Hindlimb muscle (tissue), 1 donor: ENCODE data around the gene EEF1AKMT4. TPM values are rescaled to one million over a fixed set of nuclear protein-coding genes. Genes with fewer than 3 reads are reported as not detected.
"Not testable (repeated sequence)": the region's sequence is repeated elsewhere in the genome, so short reads cannot be mapped to it uniquely, and the experiment has no call there.

ENCODE experiments used
- DNase-seq: peaks from one replicate; pipeline ENCODE4 v3.0.0-alpha.2; 2013
- polyA plus RNA-seq: library from polyadenylated mRNA; unstranded; fragments of 120-200 nt; gene quantifications from one replicate; pipeline ENCODE4 v1.2.1, GENCODE V29; 2013; ENCODE audit not compliant: insufficient read length

Gene EEF1AKMT4
- polyA plus RNA-seq, 1 donor, result 1.0 TPM

DNA sequence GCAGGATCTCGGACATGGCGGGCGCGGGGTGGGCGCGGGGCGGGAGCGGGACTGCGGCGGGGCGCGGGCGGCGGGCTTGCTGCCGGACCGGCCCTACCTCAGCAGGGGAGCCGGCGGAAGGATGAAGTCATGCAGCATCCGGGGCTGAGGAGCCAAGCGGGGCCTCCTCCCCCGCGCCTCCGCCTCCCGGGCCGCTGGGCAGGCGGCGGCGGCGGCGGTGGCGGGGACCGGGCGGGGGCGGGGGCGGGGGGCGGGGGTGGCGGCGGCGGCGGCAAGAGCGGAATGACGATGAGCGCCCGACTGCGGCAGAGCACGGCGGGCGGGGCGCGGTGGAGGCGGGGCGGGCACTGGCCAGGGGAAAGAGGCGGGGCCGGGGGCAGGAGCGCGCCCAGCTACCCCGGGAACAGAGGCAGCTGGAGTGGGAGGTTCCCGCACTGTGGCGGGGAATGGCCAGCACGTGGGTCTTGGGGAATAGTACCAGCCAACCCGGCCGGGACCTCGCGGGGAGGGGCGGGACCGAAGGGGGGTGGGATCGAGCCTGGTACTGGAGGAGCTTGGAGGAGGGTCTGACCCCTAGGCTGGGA is 11.9 kb downstream of the EEF1AKMT4 start, which contains the start of gene CAMK2N2:
Gene CAMK2N2 (minus strand): TSS at position 284 of the 584 bp plus-strand sequence. CDS start 268 bp downstream, at position 16.
- no peak for DNase-seq

DNA sequence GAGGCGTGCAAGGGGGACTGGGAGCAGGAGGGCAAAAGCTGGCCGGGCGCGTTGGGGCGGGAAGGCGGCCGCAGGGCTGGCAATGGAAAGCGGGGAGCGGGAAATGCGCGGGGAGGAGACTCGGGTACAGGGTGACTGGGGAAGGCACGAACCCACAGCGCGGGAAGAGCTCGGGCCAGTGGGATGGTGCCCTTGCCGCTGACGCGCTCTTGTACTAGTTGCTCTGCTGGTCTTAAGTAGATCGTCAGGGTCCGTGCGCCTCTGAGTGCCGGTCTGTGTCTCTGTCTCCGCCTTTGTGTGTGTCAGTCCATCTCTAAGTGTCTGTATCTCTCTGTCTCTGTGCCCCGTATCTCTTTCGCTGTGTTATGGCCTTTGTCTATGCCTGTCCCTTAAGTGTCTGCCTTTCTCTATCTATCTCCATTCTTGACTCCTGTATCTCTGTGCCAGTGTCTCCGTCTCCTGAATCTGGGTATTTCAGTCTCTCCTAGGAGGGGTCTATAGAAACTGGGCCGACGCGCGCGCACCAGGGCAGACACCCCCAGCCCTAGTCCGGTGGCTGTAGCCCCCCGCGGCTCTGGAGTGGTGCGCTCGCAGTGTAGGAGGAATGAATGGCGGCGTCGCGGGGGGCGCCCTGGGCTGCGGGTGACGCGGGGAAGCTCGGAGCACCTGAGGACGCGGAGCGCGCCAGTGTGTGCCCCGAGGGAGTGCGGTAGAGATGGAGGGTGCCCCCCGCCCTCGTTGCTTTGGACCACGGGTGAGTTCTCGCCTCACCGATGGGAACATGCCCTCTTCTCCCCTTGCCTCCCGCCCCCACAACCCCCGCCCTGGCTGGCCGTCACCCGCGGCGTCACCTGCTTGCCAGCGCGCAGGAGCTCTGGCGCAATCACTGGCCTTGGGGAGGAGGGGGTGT is 12.6 kb downstream of the EEF1AKMT4 start:
- no peak for DNase-seq

DNA sequence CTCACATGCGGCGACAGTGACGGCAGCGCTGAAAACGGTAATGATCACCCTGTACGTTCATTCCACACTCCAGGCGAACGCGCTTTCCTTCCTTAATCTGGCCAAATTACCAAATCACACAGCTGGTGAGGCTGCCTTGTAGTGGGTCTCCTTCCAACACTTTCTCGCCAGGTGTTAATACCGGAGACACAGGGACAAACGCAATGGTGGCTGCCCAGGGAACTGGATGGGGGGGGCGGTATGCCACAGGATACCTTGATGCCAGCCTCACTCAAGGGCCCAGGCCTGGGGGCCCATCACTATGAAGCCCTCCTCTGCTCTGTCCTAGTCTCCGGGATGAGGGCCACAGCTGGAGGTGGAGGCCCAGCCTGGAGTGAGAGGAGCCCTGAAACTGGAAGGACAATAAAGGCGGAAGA is 13.3 kb downstream of the EEF1AKMT4 start:
- DNase-seq, result no peak

DNA sequence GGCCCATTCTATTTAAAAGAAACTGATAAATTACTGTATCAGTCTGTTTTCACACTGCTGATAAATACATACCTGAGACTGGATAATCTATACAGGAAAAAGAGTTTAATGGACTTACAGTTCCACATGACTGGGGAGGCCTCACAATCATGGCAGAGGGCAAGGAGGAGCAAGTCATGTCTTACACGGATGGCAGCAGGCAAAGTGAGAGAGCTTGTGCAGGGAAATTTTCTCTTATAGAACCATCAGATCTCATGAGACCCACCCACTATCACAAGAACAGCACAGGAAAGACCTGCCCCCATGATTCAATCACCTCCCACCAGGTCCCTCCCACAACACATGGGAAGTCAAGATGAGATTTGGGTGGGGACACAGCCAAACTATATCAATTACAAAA is 17.8 kb downstream of the EEF1AKMT4 start:
- DNase-seq, result not testable (repeated sequence)

DNA sequence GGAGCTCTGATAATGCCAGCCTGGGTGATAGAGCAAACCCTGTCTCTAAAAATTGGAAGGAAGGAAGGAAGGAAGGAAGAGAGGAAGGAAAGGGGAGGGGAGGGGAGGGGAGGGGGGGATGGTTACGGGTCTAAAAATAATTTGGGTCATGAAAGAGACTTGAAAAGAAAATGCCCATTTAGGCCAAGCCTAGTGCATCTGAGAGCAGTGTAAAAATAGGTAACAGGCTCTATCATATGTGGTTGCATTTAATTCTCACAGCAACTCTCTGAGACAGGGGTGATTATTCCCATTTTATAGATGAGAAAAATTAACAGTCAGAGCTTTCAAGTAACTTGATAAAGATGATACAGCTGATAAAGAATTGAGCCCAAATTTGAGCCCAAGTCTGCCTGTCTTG is 22.8 kb downstream of the EEF1AKMT4 start:
- DNase-seq, result no peak

DNA sequence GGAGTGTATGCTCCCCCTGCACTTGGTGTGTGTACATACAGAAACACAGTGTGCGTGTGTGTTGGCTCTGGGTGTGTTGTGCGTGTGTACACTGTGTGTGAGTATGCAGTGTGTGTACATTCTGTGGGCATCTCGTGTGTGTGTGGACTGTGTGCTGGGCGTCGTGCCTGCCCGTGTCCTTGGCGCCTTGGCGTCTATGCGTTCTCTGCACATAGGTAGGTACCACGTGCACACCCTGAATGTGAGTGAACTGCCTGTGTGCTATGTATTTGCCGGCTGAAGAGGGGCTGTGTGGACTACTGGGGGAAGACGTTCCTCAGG is 25.9 kb downstream of the EEF1AKMT4 start:
- DNase-seq, result no peak

DNA sequence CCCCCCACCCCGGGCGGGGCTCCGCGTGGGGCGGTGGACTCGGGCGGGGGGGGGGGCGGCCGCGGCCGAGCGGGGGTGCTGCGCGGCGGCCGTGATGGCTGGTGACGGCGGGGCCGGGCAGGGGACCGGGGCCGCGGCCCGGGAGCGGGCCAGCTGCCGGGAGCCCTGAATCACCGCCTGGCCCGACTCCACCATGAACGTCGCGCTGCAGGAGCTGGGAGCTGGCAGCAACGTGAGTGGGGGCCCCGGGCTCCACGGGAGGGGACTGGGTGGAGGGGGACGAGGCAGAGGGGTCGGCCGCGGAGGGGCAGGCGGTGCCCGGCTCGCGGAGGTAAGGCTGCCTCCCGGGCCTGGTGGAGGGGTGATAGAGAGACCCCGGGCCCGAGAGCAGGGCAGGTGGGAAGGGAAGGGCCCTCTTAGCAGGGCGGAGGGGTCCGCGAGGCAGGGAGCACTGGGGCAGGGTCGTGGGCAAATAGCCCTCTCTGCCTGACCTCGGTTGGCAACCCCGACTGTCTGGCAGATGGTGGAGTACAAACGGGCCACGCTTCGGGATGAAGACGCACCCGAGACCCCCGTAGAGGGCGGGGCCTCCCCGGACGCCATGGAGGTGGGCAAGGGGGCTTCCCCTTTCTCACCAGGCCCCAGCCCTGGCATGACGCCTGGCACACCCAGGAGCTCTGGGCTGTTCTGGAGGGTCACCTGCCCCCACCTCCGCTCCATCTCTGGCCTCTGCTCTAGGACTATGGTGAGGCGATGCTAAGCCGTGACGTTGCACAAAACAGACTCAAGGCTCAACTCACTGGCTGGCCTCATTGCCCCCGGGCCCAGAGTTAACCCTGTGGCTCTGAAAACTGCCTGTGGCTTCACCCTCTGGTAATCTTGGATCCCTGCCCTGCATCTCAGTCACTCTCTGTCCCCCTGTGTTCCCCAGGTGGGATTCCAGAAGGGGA is 26.8 kb downstream of the EEF1AKMT4 start, which contains the start of gene ECE2:
Gene ECE2 (plus strand): TSS at position 62 of the 950 bp plus-strand sequence. CDS start 132 bp downstream, at position 194.
- no peak for DNase-seq

DNA sequence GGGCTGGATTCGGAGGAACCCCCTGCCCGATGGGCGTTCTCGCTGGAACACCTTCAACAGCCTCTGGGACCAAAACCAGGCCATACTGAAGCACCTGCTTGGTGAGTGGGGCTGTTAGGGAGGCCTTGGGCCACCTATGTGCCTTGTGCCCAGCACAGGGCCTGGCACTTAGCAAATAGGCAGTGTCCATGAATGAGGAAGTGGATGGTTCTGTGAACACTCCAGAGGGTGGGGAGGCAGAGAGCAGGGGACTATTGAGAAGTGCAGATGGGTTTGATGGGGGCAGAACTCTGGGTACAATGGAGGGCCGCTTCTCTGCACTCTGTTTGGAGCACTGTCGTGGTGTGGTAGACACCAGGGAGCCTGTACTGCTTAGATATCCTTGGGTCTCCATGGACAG is 27.9 kb downstream of the EEF1AKMT4 start:
- DNase-seq, result no peak

DNA sequence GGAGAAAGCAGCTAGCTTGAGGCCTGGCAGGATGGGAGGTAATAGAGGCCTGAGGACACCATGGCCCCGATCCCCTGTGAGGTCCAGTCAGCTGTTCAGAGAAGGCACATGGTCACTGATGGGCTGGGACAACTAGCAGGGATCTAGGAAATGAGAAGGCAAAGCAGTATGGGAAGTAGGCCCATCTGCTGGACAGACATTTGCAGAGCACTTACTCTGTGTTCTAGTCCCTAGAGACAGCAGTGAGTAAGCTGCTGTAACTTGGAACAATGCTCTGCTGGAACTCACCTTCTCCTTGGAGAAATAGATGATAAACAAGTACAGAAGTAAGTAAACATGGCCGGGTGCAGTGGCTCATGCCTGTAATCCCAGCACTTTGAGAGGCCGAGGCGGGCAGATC is 33.5 kb downstream of the EEF1AKMT4 start:
- no peak for DNase-seq

DNA sequence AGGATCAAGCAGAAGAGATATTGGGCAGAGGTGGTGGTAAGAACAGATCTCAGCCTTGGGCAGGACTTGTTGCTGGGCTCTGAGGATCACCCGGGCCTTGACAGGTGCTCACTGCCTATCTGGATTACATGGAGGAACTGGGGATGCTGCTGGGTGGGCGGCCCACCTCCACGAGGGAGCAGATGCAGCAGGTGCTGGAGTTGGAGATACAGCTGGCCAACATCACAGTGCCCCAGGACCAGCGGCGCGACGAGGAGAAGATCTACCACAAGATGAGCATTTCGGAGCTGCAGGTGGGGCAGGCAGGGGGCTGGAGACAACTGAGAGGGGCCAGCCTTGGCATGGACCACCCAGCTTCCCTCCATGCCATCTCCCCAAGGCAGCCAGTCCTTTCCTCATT is 34.2 kb downstream of the EEF1AKMT4 start:
- DNase-seq, result no peak

DNA sequence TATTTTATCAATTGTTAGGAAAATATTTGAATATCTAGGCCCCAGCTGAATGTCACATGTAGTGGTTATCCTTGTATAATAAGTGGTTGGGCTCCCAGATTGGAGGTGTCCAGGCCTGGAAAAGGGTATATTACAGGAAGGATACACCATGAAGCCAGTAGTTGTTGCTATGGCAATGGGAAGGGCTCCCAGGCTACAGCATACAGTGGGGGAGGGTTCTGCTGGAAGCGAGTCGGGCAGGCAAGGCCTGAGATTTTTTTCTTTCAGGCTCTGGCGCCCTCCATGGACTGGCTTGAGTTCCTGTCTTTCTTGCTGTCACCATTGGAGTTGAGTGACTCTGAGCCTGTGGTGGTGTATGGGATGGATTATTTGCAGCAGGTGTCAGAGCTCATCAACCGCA is 35.2 kb downstream of the EEF1AKMT4 start:
- peak; percentile 86 for DNase-seq

DNA sequence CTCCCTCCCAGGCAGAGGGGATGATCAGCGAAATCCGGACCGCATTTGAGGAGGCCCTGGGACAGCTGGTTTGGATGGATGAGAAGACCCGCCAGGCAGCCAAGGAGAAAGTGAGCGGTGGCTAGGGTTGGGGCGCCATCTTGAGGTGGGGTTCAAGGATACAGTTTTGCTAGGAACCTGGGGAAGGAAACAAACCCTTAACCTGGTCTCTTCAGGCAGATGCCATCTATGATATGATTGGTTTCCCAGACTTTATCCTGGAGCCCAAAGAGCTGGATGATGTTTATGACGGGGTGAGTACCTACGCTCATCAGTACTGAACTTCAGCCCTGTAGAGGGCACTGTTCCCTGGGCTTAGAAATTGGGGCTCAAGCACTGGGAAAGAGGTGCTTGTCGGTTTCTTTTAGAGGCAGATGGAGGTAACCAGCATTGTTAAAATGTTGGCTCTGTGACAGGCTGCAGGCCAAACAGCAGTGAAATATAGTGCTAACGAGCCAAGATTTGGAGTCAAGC is 40.0 kb downstream of the EEF1AKMT4 start:
- no peak for DNase-seq

DNA sequence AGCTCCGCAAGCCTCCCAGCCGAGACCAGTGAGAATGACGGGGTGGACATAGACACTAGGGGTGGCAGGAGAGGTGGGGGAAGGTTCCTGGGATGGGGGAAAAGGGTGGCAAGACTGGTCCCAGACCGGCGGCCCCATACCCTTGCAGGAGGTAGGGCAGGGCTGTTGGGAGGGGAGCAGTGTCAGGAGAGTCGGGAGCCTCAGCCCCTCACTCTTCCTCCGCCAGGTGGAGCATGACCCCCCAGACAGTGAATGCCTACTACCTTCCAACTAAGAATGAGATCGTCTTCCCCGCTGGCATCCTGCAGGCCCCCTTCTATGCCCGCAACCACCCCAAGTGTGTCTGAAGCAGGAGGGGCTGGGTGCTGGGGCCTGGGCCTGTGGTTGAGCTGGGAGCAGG is 40.9 kb downstream of the EEF1AKMT4 start:
- DNase-seq, result no peak

DNA sequence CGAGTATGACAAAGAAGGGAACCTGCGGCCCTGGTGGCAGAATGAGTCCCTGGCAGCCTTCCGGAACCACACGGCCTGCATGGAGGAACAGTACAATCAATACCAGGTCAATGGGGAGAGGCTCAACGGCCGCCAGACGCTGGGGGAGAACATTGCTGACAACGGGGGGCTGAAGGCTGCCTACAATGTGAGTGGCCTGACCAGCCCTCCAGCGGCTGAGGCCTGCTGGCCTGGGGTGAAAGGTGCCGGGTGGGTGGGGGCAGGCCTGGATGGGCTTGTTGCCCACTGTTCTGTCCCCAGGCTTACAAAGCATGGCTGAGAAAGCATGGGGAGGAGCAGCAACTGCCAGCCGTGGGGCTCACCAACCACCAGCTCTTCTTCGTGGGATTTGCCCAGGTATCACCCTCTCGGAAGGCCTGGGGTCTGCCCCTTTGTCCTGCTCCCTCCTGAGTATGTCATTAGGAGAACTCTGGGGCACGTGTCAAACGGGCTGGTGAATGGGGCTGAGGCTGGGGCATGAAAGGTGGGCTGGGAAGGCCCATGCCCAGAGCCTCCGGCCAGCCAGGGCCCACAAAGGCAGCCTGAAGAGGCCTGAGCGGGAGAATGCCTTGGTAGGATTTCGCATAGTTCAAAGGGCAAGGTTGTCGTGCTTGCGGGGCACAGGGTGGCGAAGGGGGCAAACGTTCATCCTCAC is 41.7 kb downstream of the EEF1AKMT4 start:
- no peak for DNase-seq

DNA sequence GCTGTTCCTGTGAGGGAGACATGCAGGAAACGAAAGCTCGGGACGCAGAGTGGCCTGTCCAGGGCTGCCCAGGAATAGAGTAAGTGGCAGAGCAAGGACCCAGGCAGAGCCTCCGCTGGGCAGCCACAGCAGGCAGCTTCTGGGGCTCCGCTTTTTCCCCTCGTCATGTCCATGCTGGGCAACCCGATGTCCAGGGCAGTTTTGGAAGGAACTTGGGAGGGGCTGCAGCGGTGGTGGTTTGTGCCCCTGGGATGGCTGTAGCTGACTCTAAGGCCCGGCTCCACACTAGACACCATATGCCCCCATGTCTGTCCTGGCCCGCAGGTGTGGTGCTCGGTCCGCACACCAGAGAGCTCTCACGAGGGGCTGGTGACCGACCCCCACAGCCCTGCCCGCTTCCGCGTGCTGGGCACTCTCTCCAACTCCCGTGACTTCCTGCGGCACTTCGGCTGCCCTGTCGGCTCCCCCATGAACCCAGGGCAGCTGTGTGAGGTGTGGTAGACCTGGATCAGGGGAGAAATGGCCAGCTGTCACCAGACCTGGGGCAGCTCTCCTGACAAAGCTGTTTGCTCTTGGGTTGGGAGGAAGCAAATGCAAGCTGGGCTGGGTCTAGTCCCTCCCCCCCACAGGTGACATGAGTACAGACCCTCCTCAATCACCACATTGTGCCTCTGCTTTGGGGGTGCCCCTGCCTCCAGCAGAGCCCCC is 42.4 kb downstream of the EEF1AKMT4 start:
- DNase-seq, result no peak

DNA sequence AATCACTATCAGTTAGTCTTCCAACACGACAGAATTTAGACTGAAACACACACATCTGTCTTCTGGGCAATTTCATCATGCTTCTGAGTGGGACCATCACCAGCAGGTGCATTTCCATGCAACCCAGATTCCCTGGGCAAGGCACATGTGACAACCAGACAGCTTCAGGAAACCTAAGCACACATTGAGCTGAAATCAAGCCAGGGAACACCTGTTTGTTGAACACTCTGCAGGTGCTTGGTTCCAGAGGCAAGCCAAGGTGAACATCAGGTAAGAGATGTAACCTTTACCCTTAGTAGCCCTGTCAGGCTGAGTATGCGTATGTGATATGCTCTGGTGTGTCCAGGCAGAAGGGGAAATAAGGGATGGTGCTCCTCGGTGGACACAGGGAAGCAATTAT is 46.3 kb downstream of the EEF1AKMT4 start:
- no peak for DNase-seq

DNA sequence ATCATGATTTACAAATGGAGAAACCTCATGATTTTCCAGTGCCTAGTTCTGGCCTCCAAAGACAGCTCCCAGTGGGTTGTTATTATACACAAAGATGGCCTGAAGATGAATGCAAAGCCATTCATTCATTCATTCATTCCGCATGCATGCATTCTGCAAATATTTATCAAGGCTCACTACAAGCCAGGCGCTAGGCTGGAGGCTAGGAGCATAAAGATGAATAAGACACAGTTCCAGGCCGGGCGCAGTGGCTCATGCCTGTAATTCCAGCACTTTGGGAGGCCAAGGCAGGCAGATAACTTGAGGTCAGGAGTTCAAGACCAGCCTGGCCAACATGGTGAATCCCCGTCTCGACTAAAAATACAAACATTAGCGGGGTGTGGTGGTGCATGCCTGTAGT is 47.1 kb downstream of the EEF1AKMT4 start:
- DNase-seq, result no peak

DNA sequence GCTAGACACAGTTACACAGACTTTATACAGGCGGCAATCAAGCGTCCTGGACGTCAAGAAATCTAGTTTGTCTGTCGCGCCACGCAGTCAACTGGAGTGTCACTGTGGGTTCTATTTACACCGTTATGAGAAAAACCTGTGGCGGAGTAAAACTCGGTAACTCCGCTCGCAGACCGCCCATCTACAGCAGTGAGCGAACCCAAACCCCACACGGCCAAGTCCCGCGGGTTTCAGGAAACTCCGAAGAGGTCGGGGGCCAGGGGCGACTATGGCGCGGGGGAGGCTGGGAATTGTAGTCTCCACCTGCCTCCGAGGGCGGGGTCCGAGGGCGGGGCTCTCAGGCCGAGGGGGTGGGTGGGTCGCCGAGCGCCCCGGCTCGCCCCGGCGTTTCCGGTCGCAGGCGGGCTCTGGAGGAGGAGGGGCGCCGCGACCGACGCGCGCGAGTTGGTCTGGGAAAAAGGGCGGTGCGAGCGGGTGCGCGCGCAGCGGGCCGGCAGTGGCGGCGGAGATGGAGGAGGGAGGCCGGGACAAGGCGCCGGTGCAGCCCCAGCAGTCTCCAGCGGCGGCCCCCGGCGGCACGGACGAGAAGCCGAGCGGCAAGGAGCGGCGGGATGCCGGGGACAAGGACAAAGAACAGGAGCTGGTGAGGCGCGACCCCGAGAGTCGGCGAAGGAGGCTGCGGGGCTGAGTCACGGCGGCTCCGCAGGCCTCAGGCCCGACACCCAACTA is 49.5 kb downstream of the EEF1AKMT4 start, which contains the start of gene PSMD2:
Gene PSMD2 (plus strand): TSS at position 483 of the 729 bp plus-strand sequence. CDS start 26 bp downstream, at position 509.
- DNase-seq, result peak; percentile 97

DNA sequence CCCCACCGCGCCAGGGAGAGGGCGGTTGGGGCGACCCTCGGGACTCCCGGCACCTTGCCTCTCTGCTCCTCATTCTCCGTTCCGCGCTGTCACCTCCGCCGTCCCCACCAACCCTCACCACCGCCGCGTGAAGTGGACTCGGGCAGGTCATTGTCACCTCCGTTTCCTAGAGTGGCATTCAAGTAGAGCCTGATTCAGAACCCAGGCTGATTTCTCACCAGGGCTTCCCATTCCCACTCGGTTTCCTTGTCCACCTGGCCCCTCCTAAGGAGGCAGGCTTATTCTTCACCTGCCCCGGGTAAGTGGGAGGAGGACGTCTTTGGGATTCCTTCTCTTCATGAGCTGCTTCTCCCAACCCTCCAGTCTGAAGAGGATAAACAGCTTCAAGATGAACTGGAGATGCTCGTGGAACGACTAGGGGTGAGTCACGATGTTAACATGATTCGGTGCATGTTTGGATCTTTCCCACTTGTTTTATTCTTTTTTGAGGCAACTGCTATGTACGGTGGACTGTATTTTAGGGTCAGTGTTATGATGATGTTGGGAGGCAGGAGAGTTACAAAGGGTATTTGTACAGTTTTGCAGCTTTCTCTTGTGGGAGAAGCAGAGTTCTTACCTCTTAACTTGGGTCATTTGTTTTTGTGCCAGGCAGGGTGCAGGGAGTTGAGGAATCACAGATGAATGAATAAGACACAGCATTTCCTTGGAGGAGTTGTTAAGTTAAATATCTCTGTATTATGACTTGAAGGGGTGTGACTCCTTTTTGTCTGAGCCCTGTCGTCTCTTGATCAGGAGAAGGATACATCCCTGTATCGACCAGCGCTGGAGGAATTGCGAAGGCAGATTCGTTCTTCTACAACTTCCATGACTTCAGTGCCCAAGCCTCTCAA is 50.3 kb downstream of the EEF1AKMT4 start:
- DNase-seq, result no peak
